MM.1S (cell line): ENCODE data around the gene FCRL6.

Source experiments
- EZH2 ChIP-seq: fragments of 300-600 bp; sonication (generic); optimal IDR thresholded peaks from 2 replicates; pipeline ENCODE3; 2017; ENCODE audit warnings: low read depth, mild to moderate bottlenecking, antibody characterized with exemption, low read length, mixed read lengths
- TF ChIP-seq, protein P1 (sequence below): fragments of 300-600 bp; sonication (generic); IDR thresholded peaks from 2 replicates; pipeline ENCODE4 v1.5.1; 2016; ENCODE audit warnings: antibody characterized with exemption, low read length, mixed read lengths

DNA sequence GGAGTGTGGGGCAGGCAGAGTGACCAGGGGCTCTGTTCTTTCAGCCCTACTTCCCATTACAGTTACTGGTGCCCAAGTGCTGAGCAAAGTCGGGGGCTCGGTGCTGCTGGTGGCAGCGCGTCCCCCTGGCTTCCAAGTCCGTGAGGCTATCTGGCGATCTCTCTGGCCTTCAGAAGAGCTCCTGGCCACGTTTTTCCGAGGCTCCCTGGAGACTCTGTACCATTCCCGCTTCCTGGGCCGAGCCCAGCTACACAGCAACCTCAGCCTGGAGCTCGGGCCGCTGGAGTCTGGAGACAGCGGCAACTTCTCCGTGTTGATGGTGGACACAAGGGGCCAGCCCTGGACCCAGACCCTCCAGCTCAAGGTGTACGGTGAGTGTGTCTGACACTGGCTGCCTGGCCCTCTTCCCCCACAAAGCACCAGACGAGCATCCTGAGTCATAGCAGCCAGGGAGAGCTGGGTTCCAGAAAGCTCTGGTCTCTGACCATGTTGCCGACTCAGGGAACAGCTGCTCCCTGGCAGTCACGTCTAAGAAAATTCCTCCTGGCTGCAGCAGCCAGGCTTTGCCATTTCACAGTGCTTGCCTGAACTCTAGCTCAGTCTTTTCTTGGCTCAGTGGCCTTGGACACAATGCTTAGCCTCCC, 27.8 kb downstream of the FCRL6 start:
- TF ChIP-seq, protein P1, sequence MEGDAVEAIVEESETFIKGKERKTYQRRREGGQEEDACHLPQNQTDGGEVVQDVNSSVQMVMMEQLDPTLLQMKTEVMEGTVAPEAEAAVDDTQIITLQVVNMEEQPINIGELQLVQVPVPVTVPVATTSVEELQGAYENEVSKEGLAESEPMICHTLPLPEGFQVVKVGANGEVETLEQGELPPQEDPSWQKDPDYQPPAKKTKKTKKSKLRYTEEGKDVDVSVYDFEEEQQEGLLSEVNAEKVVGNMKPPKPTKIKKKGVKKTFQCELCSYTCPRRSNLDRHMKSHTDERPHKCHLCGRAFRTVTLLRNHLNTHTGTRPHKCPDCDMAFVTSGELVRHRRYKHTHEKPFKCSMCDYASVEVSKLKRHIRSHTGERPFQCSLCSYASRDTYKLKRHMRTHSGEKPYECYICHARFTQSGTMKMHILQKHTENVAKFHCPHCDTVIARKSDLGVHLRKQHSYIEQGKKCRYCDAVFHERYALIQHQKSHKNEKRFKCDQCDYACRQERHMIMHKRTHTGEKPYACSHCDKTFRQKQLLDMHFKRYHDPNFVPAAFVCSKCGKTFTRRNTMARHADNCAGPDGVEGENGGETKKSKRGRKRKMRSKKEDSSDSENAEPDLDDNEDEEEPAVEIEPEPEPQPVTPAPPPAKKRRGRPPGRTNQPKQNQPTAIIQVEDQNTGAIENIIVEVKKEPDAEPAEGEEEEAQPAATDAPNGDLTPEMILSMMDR: no peak
- no peak for TF ChIP-seq EZH2
